K562 (cell line): ENCODE measurements around the gene DHX29. TPM values are rescaled to one million over a fixed set of nuclear protein-coding genes. Genes with fewer than 3 reads are reported as not detected.

Experiments
- BCL6 ChIP-seq: fragments of 250-450 bp; sonication (Bioruptor Pico); IDR thresholded peaks from 2 replicates; pipeline ENCODE4 v1.4.0; 2020
- ELF1 ChIP-seq: fragments of 200-800 bp; sonication (Bioruptor generic); IDR thresholded peaks from 2 replicates; pipeline ENCODE4 v1.6.1; 2016; ENCODE audit warnings: missing genetic modification characterization, missing compliant biosample characterization
- JUN ChIP-seq, 2 experiments: sonication (generic) in 1 of 2; formaldehyde crosslinking in 1 of 2; IDR thresholded peaks; 2 replicates each; pipeline versions ENCODE4 v1.6.1 to v1.8.0; 2012 to 2022; ENCODE audit warnings: borderline replicate concordance in 2 of 2, mild to moderate bottlenecking in 2 of 2, improper control_type of control experiment in 1 of 2, low read depth in 1 of 2, low read length in 1 of 2, missing genetic modification reagents in 1 of 2
- JUND ChIP-seq, 2 experiments: IDR thresholded peaks; 2 replicates in 1 of 2; 3 replicates in 1 of 2; pipeline ENCODE4 v1.6.1; 2011; ENCODE audit warnings: borderline replicate concordance in 2 of 2, low read depth in 2 of 2, low read length in 2 of 2, improper control_type of control experiment in 1 of 2, missing biosample characterization in 1 of 2, missing genetic modification characterization in 1 of 2, missing genetic modification reagents in 1 of 2
- MAFF ChIP-seq: IDR thresholded peaks from 2 replicates; pipeline ENCODE4 v1.6.1; 2012; ENCODE audit warnings: low read length, improper control_type of control experiment
- PHF20 ChIP-seq: fragments of 450-650 bp; IDR thresholded peaks from 2 replicates; pipeline ENCODE4 v1.6.1; 2018; ENCODE audit not compliant: partially characterized antibody
- RBM22 ChIP-seq: fragments of 200-400 bp; formaldehyde crosslinking; IDR thresholded peaks from 2 replicates; pipeline ENCODE4 v1.6.1; 2018; ENCODE audit warnings: low read length, low read depth; ENCODE audit not compliant: poor library complexity, severe bottlenecking
- XRCC5 ChIP-seq: fragments of 200-400 bp; formaldehyde crosslinking; IDR thresholded peaks from 2 replicates; pipeline ENCODE4 v1.6.1; 2017; ENCODE audit warnings: low read depth, mild to moderate bottlenecking, low read length
- ZNF133 ChIP-seq: fragments of 250-450 bp; sonication (Bioruptor Pico); IDR thresholded peaks from 2 replicates; pipeline ENCODE4 v1.4.0; 2020; ENCODE audit warnings: mild to moderate bottlenecking
- ZSCAN32 ChIP-seq: fragments of 450-650 bp; formaldehyde crosslinking; IDR thresholded peaks from 2 replicates; pipeline ENCODE4 v1.4.0; 2020; ENCODE audit warnings: mild to moderate bottlenecking, moderate library complexity
- polyA plus RNA-seq, 8 experiments: library from polyadenylated mRNA; depleted of rRNA in 4 of 8; stranded (reverse) in 5 of 8; unstranded in 3 of 8; fragments of >200 nt; fragmentation: Nextera tagmentation in 2 of 8; fragmentation: Illumina TruSeq in 1 of 8; extraction: Ambion mirVana in 2 of 8; extraction: Trizol in 1 of 8; gene quantifications; 2 replicates each; pipeline versions ENCODE4 v1.2.1 to v1.2.3, GENCODE V29; 2011 to 2014; ENCODE audit warnings: inconsistent platforms in 1 of 8, missing spikeins in 1 of 8
- total RNA-seq, 7 experiments: library from RNA; depleted of rRNA in 6 of 7; stranded (reverse); fragments of >200 nt in 6 of 7; fragmentation: Illumina TruSeq in 2 of 7; extraction: Trizol in 2 of 7; gene quantifications; 2 replicates each; pipeline versions ENCODE4 v1.2.1 to v1.2.3, GENCODE V29; 2011 to 2021; ENCODE audit warnings: low replicate concordance in 1 of 7
- TF ChIP-seq, protein P1 (sequence below), 2 experiments: fragments of 450-650 bp in 1 of 2; sonication (generic) in 1 of 2; formaldehyde crosslinking in 1 of 2; IDR thresholded peaks; 2 replicates each; pipeline versions ENCODE4 v1.7.1 to v1.9.0; 2016 to 2022; ENCODE audit warnings: inconsistent platforms in 1 of 2, mild to moderate bottlenecking in 1 of 2, missing genetic modification reagents in 1 of 2
- TF ChIP-seq, protein P2 (sequence below), 3 experiments: fragments of 200-800 bp in 1 of 3; sonication (Bioruptor generic) in 1 of 3; sonication (generic) in 1 of 3; formaldehyde crosslinking in 1 of 3; IDR thresholded peaks; 2 replicates each; pipeline versions ENCODE4 v1.6.1 to v1.8.0; 2016 to 2022; ENCODE audit warnings: mild to moderate bottlenecking in 2 of 3, missing compliant biosample characterization in 2 of 3, missing genetic modification characterization in 2 of 3, missing genetic modification reagents in 1 of 3

Gene DHX29
- total and polyA plus RNA-seq, 9 of the 15 experiments (the other 6 are each of a cell fraction or from before 2014, with no cell fraction given): 7.5 to 42.1 (median 25.0) TPM

DNA sequence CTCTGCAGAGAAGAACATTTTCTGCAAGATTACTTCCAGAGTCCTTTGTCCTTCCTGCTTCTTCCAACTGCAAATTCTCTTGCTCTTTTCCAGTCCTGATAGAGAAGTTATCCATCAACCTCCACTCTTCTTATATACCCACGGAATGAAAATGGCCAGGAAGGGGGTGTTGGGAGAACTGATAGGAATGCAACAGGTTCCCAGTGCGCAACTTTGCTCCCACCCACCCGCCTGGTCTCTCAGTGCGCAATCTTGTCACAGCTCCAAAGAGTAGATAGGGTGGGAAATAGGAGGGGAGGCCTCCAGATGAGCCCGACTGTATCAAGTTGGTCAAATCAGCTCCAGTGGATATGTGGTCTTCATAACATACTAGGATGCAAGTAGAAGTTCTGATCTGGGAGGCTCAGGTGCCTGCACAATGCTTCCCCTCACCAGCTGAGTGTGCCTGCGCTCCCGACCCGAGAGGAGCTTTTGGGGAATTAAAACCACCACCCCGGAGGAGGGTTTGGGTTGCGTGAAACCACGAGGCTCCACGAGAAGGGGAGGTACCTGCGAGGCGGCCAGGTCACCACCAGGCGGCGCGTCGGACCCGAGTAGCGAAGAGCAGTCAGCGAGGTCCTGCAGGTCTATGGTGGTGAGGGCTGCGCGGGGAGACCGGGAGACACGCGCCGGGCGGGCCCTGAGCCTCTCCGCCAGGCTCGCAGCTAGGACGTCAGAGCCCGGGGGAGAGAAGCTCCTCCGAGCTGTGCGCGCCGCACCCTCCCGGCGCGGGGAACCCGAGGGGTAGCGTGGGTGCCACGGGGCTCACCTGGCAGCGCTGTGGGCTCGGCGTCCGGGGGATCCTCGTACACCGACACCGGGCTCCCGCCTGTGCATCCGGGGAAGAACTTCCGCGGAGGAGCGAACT is 81.2 kb downstream of the DHX29 start (continued):
- 0 out of 2 replicates have a peak, but pooled peaks have one; percentile 20 for TF ChIP-seq JUND (IDR thresholded peaks at IDR 0.05; ENCODE audit: borderline replicate concordance, low read depth, low read length)
- TF ChIP-seq JUND (tag; IDR thresholded peaks at IDR 0.05; ENCODE audit: borderline replicate concordance, low read depth, low read length): no peak
- no peak for TF ChIP-seq ZSCAN32 (CRISPR knock-in tag)
- no peak for TF ChIP-seq PHF20
- no peak for TF ChIP-seq XRCC5
- TF ChIP-seq MAFF: no peak
- TF ChIP-seq, protein P1, sequence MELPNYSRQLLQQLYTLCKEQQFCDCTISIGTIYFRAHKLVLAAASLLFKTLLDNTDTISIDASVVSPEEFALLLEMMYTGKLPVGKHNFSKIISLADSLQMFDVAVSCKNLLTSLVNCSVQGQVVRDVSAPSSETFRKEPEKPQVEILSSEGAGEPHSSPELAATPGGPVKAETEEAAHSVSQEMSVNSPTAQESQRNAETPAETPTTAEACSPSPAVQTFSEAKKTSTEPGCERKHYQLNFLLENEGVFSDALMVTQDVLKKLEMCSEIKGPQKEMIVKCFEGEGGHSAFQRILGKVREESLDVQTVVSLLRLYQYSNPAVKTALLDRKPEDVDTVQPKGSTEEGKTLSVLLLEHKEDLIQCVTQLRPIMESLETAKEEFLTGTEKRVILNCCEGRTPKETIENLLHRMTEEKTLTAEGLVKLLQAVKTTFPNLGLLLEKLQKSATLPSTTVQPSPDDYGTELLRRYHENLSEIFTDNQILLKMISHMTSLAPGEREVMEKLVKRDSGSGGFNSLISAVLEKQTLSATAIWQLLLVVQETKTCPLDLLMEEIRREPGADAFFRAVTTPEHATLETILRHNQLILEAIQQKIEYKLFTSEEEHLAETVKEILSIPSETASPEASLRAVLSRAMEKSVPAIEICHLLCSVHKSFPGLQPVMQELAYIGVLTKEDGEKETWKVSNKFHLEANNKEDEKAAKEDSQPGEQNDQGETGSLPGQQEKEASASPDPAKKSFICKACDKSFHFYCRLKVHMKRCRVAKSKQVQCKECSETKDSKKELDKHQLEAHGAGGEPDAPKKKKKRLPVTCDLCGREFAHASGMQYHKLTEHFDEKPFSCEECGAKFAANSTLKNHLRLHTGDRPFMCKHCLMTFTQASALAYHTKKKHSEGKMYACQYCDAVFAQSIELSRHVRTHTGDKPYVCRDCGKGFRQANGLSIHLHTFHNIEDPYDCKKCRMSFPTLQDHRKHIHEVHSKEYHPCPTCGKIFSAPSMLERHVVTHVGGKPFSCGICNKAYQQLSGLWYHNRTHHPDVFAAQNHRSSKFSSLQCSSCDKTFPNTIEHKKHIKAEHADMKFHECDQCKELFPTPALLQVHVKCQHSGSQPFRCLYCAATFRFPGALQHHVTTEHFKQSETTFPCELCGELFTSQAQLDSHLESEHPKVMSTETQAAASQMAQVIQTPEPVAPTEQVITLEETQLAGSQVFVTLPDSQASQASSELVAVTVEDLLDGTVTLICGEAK (IDR thresholded peaks at IDR 0.05): peak; percentile 12; the same call in 1 of the 2 replicates
- TF ChIP-seq, protein P1 (CRISPR knock-in tag; IDR thresholded peaks at IDR 0.05): no peak
- TF ChIP-seq, protein P2, sequence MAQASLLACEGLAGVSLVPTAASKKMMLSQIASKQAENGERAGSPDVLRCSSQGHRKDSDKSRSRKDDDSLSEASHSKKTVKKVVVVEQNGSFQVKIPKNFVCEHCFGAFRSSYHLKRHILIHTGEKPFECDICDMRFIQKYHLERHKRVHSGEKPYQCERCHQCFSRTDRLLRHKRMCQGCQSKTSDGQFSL (CRISPR knock-in tag; IDR thresholded peaks at IDR 0.05): no peak
- TF ChIP-seq, protein P2 (tag; IDR thresholded peaks at IDR 0.05): no peak
- TF ChIP-seq RBM22: no peak
- peak; percentile 19; the same call in 1 of the 2 replicates for TF ChIP-seq JUN (IDR thresholded peaks at IDR 0.05; ENCODE audit: borderline replicate concordance, low read depth, low read length)
- no peak for TF ChIP-seq JUN (CRISPR knock-in tag; IDR thresholded peaks at IDR 0.05; ENCODE audit: borderline replicate concordance)
- TF ChIP-seq BCL6: no peak
- TF ChIP-seq ELF1 (tag): no peak
- no peak for TF ChIP-seq ZNF133 (CRISPR knock-in tag)
